C4-2B (cell line): ENCODE measurements around the gene KRT82.

Source experiments
- CTCF ChIP-seq: fragments of 450-650 bp; conservative IDR thresholded peaks from 2 replicates; pipeline ENCODE4 v1.5.1; 2017; ENCODE audit warnings: mild to moderate bottlenecking
- ZFX ChIP-seq: fragments of 450-650 bp; IDR thresholded peaks from 2 replicates; pipeline ENCODE4 v1.6.1; 2017

- TF ChIP-seq CTCF (no peak), ZFX (no peak)
These were observed 52.4 kb downstream of the KRT82 start for GRCh38 chr12:52353766-52354165.
